SH-SY5Y (cell line): Measurements from ENCODE around the gene RARB.

ENCODE experiments used
- GATA2 ChIP-seq: IDR thresholded peaks from 2 replicates; pipeline ENCODE4 v1.6.1; 2011; ENCODE audit warnings: mild to moderate bottlenecking, low read depth, low read length
- GATA3 ChIP-seq: IDR thresholded peaks from 2 replicates; pipeline ENCODE4 v1.6.1; 2011; ENCODE audit warnings: low read depth, mild to moderate bottlenecking, low read length, moderate library complexity

- TF ChIP-seq GATA3 (no peak), GATA2 (no peak)
Measured at GRCh38 chr3:25433868-25434267, 5.8 kb downstream of the RARB start.
